ENCODE data around the gene BRD4.

The BRD4 gene

DNA sequence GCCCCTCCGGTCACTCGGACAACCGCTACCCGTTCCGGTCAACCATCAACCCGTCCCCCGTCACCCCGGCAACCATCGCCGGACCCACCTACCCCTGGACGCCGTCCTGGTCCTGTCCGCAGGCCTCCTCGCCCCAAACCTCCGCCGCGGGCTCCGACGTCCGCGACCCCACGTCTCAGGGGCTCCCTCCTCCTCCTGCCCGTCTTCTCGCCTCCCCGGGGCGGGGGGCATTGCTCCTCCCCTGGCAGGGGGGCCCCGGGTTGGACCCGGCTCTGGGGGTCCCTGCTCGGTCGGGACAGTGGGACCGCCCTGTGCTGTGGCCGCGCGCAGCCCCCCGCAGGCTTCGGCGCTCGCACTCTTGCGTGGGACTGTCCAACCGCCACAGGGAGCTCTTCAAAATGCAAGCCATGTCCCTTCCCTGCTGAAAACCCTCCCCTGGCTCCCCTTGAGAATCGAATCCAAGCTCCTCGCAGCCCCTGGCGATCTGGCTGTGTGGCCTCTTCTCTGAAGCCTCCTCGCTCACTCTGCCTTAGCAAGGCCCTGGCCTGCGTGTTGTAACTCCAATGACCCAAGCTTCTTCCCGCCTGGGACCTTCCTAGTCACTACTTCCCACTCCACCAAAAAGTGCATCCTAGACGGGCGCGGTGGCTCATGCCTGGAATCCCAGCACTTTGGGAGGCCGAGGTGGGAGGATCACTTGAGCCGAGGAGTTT lies 108.5 kb downstream of the BRD4 start (continued):
- TF ChIP-seq KLF17 (tag by site-specific recombination; IDR thresholded peaks at IDR 0.05), result no peak
- no peak for TF ChIP-seq PBX3 (CRISPR knock-in tag; IDR thresholded peaks at IDR 0.05)
- TF ChIP-seq ZNF16 (tag by site-specific recombination; IDR thresholded peaks at IDR 0.05; ENCODE audit: low read depth), result no peak
- no peak for TF ChIP-seq ZBTB6 (tag by site-specific recombination; IDR thresholded peaks at IDR 0.05)
- no peak for TF ChIP-seq ZFP41 (tag by site-specific recombination; IDR thresholded peaks at IDR 0.05; ENCODE audit: borderline replicate concordance)
- no peak for TF ChIP-seq ZNF664 (tag by site-specific recombination; IDR thresholded peaks at IDR 0.05)
- TF ChIP-seq TRIM28 (IDR thresholded peaks at IDR 0.05; ENCODE audit: borderline replicate concordance, low read length), result no peak
- no peak for TF ChIP-seq ZNF274 (IDR thresholded peaks at IDR 0.05; ENCODE audit: low read length)
- TF ChIP-seq ZNF274 (tag by site-specific recombination; IDR thresholded peaks at IDR 0.05; ENCODE audit: borderline replicate concordance), result no peak
- TF ChIP-seq SCRT2 (tag by site-specific recombination; IDR thresholded peaks at IDR 0.05), result no peak
- TF ChIP-seq, protein P1, sequence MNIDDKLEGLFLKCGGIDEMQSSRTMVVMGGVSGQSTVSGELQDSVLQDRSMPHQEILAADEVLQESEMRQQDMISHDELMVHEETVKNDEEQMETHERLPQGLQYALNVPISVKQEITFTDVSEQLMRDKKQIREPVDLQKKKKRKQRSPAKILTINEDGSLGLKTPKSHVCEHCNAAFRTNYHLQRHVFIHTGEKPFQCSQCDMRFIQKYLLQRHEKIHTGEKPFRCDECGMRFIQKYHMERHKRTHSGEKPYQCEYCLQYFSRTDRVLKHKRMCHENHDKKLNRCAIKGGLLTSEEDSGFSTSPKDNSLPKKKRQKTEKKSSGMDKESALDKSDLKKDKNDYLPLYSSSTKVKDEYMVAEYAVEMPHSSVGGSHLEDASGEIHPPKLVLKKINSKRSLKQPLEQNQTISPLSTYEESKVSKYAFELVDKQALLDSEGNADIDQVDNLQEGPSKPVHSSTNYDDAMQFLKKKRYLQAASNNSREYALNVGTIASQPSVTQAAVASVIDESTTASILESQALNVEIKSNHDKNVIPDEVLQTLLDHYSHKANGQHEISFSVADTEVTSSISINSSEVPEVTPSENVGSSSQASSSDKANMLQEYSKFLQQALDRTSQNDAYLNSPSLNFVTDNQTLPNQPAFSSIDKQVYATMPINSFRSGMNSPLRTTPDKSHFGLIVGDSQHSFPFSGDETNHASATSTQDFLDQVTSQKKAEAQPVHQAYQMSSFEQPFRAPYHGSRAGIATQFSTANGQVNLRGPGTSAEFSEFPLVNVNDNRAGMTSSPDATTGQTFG (tag by site-specific recombination; IDR thresholded peaks at IDR 0.05; ENCODE audit: borderline replicate concordance), result no peak
- TF ChIP-seq ZNF48 (tag by site-specific recombination; IDR thresholded peaks at IDR 0.05), result no peak
- no peak for TF ChIP-seq MEIS1 (CRISPR knock-in tag; IDR thresholded peaks at IDR 0.05; ENCODE audit: borderline replicate concordance)
- TF ChIP-seq ZBTB8A (tag by site-specific recombination; IDR thresholded peaks at IDR 0.05), result 0 out of 2 replicates have a peak, but pooled peaks have one; percentile 38
- TF ChIP-seq ZNF558 (tag by site-specific recombination; IDR thresholded peaks at IDR 0.05), result no peak
- no peak for TF ChIP-seq GLIS1 (tag by site-specific recombination; IDR thresholded peaks at IDR 0.05)
- no peak for TF ChIP-seq ZNF132 (tag by site-specific recombination; IDR thresholded peaks at IDR 0.05; ENCODE audit: borderline replicate concordance)
- TF ChIP-seq ZNF830 (tag by site-specific recombination; IDR thresholded peaks at IDR 0.05; ENCODE audit: low read depth), result no peak
- no peak for TF ChIP-seq ZNF624 (tag by site-specific recombination; IDR thresholded peaks at IDR 0.05)
- TF ChIP-seq GLIS2 (tag by site-specific recombination; IDR thresholded peaks at IDR 0.05), result peak; percentile 82
- no peak for TF ChIP-seq ZNF600 (tag by site-specific recombination; IDR thresholded peaks at IDR 0.05)
- TF ChIP-seq ZNF335 (tag by site-specific recombination; conservative IDR thresholded peaks at IDR 0.05), result no peak
- no peak for TF ChIP-seq OSR2 (tag by site-specific recombination; IDR thresholded peaks at IDR 0.05)
- TF ChIP-seq ZNF785 (tag by site-specific recombination; IDR thresholded peaks at IDR 0.05), result no peak
- peak; percentile 32 for TF ChIP-seq SP2 (tag by site-specific recombination; IDR thresholded peaks at IDR 0.05)
- TF ChIP-seq GFI1B (tag by site-specific recombination; IDR thresholded peaks at IDR 0.05), result no peak
- no peak for TF ChIP-seq PATZ1 (tag by site-specific recombination; IDR thresholded peaks at IDR 0.05)
- no peak for TF ChIP-seq KLF1 (tag by site-specific recombination; IDR thresholded peaks at IDR 0.05)
- TF ChIP-seq ZNF707 (tag by site-specific recombination; IDR thresholded peaks at IDR 0.05), result no peak
- TF ChIP-seq, protein P2, sequence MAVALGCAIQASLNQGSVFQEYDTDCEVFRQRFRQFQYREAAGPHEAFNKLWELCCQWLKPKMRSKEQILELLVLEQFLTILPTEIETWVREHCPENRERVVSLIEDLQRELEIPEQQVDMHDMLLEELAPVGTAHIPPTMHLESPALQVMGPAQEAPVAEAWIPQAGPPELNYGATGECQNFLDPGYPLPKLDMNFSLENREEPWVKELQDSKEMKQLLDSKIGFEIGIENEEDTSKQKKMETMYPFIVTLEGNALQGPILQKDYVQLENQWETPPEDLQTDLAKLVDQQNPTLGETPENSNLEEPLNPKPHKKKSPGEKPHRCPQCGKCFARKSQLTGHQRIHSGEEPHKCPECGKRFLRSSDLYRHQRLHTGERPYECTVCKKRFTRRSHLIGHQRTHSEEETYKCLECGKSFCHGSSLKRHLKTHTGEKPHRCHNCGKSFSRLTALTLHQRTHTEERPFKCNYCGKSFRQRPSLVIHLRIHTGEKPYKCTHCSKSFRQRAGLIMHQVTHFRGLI (tag by site-specific recombination; IDR thresholded peaks at IDR 0.05), result no peak
- TF ChIP-seq ZNF510 (tag by site-specific recombination; IDR thresholded peaks at IDR 0.05; ENCODE audit: insufficient replicate concordance), result no peak
- no peak for TF ChIP-seq ZNF416 (tag by site-specific recombination; IDR thresholded peaks at IDR 0.05)
- TF ChIP-seq ZNF660 (tag by site-specific recombination; IDR thresholded peaks at IDR 0.05), result no peak

Measured in HEK293 (cell line).